Mesenteric fat pad (tissue), 1 donor: Measurements from ENCODE around the gene SH2D4B. TPM values are rescaled to one million over a fixed set of nuclear protein-coding genes. Genes with fewer than 3 reads are reported as not detected.

Source experiments
- DNase-seq: peaks from one replicate; pipeline ENCODE4 v3.0.0-alpha.2; 2020; ENCODE audit warnings: low spot score
- total RNA-seq: library from RNA; stranded (reverse); fragmentation: NEBNext Ultra II Directional; extraction: Animal tissue kit (Norgen Biotek cat#: 25700); gene quantifications from one replicate; pipeline ENCODE4 v1.2.1, GENCODE V29; 2021
- donor health status: DM: yes; HTN: yes; CAD: no.

SH2D4B gene
- total RNA-seq, 1 donor from 2014 or later = 0.35 TPM

- DNase-seq = no peak
These were observed 13.9 kb upstream of the SH2D4B start for GRCh38 chr10:80523773-80524172.

- DNase-seq = no peak
These were observed 13.4 kb upstream of the SH2D4B start for GRCh38 chr10:80524190-80524909.

DNA sequence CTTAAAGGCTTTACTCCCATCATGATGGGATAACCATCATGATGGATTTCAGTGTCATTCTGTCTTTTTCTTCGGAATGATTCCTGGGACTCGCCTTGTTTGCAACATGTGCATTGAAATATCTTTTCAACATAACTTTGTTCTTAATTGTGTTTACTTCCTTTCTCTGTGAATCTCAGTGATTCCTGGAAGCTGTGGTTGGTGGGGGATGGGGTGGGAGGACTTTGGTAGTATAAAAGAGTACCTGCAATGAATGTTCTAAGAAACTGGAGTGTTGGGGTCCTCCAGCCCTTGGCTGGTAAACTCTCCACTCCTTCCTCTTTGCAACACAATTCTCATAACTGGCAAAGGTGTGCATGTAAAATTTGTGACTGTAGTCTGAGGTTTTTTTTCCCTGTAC is 11.5 kb upstream of the SH2D4B start:
- no peak for DNase-seq

DNA sequence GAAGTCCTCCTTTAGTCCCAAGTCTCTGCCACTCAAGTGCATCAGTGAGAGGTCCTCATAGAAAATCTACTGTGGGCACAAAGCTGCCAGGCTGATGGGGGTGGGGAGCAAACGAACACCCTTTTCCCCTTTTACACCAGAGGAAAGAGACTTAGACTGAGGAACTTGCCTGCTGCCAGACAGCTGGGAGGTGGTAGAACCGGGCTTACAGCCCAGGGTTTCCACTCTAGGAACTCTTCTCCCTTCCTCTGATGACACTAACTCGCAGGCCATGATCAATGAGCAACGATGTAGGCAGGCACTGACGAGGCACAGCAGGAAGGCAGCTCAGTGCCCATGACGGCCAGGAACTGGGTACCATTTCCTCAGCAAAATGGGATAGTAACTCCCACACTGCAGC is 11.0 kb upstream of the SH2D4B start:
- DNase-seq = no peak

DNA sequence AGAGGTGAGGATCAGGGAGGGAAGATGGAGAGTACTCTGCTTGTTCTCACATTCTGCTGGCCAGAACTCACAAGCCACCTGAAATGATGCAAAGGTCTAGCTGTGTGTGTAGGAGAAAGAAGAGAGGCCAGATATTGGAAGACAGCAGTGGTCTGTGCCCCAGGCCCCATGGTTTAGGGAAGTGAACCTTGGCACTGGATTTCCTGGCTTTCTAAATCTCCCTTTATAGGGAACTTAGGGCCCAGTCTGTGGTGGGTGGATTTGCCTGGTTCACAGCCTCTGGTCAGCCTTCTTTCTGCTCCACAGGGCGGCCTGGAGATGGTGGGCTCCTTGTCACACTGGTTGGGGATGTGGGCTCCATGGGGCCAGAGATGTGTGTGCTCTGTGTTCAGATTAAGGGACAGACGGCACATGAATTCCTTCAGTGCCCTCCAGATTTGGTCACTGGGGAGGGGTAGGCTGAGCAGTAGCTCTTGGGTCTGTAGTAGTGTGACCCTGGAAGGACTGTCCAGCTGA is 9.5 kb upstream of the SH2D4B start:
- DNase-seq = no peak

DNA sequence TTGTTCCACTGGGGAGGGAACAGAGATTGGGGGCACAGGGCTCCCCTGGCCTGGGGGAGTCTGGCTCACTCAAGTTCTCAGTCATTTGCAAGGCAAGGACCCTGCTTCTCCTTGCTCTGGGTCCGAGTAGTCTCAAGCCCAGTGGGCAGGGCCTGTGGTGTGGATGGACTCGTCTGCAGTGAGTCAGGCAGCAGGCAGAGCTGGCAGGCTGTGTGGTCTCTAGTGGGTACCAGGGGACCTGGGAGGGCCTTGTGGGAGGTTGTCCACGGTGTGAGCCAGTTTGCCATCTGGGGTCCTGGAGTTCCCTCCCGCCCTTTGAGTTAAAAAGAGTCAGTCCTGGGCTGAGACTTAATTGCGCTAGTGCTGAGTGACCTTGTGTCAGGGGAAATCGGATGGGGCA is 8.8 kb upstream of the SH2D4B start:
- DNase-seq = no peak

- DNase-seq = no peak
These were observed 8.1 kb upstream of the SH2D4B start for GRCh38 chr10:80529604-80530003.

- no peak for DNase-seq
These were observed 7.5 kb upstream of the SH2D4B start for GRCh38 chr10:80530251-80530650.

GRCh38 chr10:80530816-80531215 is 6.9 kb upstream of the SH2D4B start:
- no peak for DNase-seq

- DNase-seq = no peak
These were observed 5.1 kb upstream of the SH2D4B start for GRCh38 chr10:80532571-80532970.

DNA sequence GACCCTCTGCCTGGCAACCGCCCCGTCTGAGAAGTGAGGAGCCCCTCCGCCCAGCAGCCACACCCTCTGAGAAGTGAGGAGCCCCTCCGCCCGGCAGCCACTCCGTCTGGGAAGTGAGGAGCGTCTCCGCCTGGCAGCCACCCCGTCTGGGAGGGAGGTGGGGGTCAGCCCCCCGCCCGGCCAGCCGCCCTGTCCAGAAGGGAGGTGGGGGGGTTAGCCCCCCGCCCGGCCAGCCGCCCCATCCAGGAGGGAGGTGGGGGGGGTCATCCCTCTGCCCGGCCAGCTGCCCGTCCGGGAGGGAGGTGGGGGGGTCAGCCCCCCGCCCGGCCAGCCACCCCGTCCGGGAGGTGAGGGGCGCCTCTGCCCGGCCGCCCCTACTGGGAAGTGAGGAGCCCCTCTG is 3.6 kb upstream of the SH2D4B start:
- DNase-seq = peak; percentile 69

- DNase-seq = peak; percentile 30
These were observed 3.1 kb upstream of the SH2D4B start for GRCh38 chr10:80534646-80535045.

GRCh38 chr10:80535671-80536360 is 1.9 kb upstream of the SH2D4B start:
- peak; percentile 91 for DNase-seq

DNA sequence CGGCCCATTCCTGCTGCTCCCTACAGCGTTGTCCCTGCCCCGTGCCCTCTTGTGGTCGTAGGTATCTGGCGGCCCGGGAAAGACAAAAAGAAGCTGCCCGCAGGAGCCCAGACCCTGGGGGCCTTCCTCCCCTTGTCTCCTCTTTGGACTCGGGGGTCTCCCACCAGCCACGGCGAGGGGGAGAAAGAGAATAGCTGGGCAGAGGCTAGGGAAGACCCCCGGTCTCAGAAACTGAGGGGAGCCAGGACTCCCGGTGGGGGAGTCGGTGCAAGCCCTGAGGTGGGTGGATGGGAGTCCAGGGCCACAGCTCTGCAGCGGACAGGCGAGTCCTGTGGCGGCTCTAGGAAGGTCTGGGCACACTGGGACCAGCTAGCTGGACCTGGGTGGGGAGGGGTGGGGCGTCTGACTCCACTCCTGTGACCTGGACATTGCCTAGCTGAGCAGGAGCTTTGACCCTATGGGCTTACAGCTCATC is 1.3 kb upstream of the SH2D4B start:
- no peak for DNase-seq

DNA sequence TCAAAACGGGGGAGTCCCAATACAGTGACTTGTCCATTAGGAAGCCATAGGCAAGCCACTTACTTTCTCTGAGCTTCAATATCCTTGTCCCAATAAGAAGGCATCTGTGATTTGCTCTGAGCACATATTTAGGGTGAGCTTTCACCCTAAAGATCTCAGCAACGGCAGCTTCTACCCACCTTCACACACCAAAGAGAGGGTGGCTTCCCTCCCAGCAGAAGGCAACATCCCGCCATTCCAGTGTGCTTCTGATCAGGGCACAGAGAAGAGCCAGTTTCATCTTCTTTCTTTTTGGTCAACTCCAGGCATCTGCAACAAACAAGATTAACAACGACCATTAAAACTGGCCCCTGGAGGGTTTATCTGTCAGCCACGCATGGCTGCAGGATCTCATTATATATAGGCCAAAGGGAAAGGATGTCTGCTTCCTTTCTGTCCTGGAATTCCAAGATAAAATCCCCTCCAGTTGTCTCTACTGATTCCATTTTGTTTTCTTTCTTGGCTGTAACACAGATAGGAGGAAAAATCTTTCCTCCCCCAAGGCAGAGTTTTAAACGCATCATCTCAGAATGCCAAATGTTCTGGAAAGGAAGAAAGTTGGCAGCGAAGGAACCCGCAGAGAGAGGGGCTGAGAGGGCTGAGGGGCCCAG is 491 bp upstream of the SH2D4B start:
- peak; percentile 39 for DNase-seq

GRCh38 chr10:80538481-80539185 is 931 bp downstream of the SH2D4B start:
- peak; percentile 67 for DNase-seq

DNA sequence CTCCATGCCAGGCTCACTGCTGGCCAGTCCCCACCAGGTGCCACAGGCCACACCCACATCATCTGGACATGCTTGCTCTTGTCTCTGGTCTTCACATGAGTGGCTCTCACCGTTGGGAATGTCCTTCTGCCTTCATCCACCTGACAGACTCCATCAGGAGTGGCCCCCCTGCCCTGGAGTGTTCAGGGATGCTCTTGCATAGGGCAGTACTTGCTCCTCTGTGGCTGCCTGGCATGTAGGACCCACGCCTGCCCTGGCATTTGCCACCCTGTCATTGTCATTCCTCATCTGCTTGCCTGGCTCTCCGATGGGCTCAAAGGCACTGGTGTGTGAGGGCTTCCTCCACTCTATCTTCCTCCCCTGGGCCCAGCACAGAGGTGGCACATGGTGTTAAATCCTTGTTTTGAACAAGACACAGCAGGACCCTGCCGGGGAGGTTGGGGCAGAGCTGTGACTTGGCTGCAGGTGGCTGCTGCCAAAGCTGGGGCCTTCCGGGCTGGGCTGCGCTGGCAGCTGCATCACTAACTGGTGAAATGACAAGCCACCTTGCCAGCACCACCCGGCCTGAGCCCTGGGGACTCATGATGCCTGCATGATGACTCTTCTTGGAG is 1.8 kb downstream of the SH2D4B start:
- peak; percentile 87 for DNase-seq

GRCh38 chr10:80540136-80540535 is 2.4 kb downstream of the SH2D4B start:
- DNase-seq = peak; percentile 71

DNA sequence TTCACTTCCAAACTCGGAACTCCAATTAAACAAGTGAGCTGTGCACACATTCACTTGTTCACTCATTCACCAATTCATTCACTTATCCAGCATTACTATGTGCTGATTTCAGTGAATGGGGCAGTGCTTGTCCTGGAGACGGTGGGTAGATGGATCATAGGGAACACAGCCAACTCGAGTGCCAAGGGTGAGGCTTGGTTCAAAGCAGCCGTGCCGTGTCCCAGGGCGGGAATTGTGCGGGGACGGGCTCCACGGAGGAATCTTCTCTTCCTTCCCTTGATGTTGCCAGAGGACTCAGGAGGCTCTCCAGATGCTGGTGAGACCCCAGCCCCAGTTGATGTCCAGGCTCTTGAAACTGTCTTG is 2.9 kb downstream of the SH2D4B start:
- DNase-seq = peak; percentile 65

- peak; percentile 71 for DNase-seq
These were observed 3.5 kb downstream of the SH2D4B start for GRCh38 chr10:80540981-80541750.
